HG03565 (cell line): ENCODE data around the gene FBH1.
"Not testable (repeated sequence)": the region's sequence is repeated elsewhere in the genome, so short reads cannot be mapped to it uniquely, and the experiment has no call there.

ENCODE experiments used
- ATAC-seq: cut with Tn5 transposase; IDR thresholded peaks from one replicate; pipeline ENCODE4 v1.9.1; 2021; ENCODE audit warnings: mild to moderate bottlenecking, moderate library complexity; ENCODE audit not compliant: unreplicated experiment

The FBH1 gene

DNA sequence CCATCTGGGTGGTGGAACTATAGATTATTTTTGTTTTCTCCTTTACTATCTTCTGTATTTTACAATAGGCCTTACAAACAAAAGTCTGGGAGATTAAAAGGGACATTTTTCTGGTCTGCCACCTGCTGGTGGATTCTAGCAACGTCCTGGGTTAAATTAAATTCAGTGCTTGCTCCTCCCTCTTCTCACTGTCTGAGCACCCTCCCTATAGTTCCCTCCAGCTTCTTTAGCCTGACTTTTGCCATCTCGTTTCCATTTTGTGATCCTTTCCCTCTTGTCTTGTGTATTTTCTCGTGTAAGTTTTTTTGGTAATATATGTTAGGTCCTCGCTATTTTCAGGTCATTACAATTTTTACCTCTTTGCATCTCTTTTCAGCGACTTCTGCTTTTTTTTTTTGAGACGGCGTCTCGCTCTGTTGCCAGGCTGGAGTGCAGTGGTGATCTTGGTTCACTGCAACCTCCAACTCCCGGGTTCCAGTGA lies 16.5 kb upstream of the FBH1 start:
- ATAC-seq, result peak; percentile 62

DNA sequence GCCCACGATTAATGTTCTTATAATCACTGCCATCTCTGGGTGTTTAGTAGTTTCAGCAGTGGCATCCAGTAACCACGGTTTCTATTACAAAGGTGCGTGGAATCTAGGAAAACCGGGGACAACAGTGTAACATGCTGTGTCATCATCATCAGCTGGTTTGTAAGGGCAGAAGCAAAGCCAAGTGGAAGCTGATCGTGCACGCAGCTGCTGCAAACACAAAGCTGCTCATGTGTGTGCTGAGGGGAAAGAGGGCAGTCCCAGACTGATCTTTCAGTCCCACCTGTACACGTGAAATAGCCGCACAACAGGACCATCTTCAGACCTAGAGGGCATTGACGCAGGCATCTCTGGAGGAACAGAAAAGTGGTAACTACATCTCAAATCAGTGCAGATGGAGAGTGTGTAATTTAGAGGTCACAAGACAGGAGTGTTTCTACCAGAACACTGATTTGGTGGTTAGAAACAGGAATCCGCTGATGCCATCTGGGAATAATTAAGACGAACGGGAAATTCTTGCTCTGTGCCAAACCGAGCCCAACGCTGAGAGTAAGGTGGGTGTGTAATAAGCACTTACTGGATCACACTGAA lies 13.8 kb upstream of the FBH1 start:
- no peak for ATAC-seq

- ATAC-seq, result not testable (repeated sequence)
Measured at GRCh38 chr10:5877041-5877440, 13.0 kb upstream of the FBH1 start.

DNA sequence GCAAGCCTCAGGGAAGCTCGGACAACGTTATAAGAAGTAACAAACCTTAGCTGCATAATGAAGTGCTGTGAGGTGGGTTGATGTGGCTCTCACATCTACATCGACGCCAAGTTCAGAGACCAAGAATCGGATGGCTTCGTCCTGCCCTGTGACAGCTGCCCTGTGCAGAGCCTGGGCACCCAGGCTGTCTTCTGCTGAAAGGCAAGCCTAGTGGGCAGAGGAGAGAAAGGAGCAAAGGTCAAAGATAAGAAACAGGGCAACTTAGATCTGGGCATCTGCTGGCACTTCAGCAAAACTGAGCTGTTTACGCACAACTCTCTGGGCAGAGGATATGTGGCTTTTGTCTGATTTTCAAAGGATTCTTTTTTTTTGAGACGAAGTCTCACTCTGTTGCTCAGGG lies 7.1 kb upstream of the FBH1 start:
- no peak for ATAC-seq

DNA sequence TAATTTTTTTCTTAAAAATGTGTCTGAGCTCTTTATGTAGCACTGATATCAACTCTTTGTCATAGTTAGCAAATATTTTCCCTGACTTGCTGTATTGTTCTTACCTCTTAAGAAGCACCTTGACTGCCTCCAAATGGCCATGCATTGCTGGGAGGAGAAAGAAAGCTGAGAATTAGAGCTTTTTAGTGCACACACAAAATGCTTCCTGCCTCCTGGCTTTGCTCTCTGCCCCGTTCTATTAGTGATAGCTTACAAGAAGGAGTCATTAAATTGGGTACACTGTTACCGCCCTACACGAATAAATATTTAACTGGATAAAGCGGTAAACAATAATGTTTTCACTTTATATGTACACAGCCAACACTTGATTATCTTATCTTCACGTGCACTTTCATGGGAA lies 4.4 kb upstream of the FBH1 start:
- no peak for ATAC-seq

- ATAC-seq, result no peak
Measured at GRCh38 chr10:5887029-5887428, 3.0 kb upstream of the FBH1 start.

DNA sequence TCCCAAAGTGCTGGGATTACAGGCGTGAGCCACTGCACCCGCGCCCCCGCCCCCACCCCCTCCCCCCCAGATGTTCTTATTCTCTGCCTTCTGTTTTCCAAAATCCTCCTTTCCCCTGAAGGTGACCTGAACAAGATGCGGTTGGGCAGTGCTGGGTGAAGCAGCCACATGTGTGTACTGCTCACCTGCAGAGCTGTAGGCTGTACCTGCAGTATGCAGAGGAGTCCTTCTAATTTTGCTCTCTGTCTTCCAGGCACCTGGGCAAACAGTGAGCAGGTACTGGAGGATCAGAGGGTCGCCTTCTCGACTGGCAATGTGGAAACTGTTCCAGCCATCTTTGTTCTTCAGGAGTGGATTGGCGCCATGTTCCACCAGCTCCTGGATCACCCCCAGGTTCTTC lies 2.4 kb upstream of the FBH1 start:
- ATAC-seq, result no peak

DNA sequence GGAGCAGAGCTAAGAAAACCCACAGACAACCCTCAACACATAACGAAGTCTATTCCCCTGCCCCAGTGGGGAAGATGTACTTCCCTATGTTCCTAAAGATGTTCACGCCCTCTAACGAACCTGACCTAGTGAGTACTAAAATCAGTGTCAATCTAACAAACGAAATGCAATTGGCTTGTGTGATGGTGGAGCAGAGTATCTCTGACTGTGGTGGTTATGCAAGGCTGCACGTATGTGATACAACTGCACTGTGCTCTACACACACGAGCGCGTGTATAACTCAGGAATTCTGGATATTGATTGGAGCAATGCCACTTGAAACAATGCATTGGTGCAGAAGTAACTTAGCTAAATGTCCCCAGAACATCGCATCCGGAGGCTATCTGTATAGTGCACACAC lies 1.7 kb upstream of the FBH1 start:
- ATAC-seq, result no peak

DNA sequence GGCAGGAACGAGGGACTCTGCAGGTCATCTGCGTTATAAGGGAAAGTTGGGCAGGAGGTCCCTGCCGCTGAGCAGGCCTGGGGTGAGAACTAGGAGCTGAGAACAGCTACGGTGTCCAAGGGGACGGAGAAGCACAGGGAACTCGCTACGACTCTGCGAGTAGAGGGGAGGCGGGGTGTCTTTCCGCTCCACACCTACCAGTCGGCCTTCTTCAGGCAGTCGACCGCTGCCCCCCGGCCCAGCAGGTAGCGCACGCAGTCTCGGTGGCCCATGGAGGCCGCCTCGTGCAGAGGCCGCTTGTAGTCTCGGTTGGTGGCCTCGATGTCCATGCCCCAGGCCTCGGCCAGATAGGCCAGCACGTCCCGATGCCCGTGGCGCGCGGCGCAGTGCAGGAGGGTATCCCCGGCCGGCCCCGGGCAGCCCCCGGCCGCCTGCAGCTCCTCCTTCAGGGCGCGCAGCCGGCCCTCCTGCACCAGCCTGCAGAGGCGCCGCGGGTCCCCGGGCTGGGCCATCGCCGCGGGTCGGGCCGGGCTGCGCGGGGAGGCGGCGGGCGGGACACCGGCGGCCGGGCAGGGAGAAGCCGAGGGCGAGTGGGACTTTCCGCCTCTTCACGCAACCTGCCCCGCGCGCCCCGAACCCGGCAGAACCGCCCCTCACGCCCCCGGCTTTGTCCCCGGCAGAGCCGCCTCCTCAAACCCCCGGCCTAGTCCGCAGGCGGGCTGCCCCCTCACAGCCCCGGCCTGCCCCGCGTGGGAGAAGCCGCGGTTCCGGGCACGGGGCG lies 1.0 kb upstream of the FBH1 start:
- ATAC-seq, result peak; percentile 2

DNA sequence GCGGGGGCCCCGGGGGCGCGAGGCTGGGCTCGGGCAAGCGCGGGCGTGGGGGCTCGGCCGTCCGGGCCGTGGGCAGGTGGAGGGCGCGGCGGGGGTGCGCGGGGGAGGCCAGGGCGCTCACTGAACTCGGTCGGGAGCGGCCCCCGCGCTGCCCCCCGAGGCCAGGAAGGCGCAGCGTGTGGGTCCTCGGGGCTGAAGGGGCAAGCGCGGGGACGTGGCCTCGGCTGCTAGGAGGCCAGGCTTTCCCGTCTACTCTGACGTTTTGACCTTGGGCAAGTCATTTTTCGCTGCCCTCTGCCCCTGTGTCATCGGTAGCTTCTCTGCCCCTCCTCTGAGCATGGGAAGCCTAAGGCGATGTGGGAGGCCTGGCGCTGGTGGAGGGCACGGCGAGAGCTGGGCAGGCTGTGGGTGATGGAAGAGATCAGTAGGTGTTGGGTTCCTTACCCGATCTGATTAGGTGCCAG lies 441 bp downstream of the FBH1 start:
- no peak for ATAC-seq

DNA sequence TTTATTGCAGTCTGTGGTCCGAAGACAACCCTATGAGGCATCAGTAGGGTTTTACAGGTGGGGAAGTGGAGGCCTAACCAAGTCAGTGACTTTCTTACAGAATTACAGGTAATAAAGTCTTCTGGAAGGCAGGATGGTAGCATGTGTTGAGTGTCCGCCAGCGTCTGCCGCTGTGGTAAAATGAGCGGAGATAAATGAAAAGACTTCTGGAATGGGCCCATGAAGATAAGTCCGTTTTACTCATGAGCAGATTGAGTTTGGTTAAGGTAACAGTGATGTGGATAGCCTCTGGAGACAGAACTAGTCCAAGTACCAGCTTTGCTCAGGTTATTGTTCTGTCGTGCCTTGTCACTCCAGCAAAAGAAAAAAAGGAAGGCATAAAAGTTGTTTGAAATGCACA lies 966 bp downstream of the FBH1 start:
- no peak for ATAC-seq

GRCh38 chr10:5892007-5892406 lies 2.0 kb downstream of the FBH1 start:
- no peak for ATAC-seq

DNA sequence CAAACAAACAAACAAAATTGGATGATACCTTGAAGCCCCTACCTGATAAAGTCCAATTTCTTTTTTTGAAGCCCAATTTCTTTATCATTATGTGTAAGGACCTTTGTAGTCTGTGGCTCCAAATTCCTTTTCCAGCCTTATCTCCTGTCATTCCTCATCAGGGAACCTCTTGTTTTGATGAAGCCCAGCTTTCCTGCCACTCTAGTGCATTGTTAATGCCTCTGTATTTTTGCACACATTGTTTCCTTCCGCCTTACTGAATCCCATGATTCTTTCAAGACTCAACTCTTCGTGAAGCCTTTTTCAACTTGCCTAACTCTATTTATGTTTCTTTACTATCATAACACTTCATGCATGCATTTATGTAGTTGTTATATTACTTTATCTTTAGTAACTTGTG lies 3.3 kb downstream of the FBH1 start:
- ATAC-seq, result no peak

DNA sequence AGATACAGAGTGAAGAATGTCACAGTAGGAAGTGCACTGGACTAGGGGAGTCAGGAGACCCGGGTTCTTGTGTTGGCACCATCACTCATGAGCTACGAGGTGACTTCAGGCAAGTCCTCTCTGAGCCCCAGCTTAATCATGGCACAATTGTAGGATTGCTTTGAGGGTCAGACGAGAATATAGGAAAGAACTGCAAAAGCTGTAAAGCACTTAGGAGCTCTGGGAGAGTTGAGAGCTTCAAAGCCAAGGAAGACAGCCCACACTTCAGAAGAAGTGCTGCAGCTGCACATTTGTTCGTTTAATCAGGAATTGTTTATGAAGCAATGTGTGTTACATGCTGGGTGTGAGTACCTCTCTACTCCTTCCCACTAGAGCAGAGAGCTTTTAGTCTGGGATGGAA lies 4.4 kb downstream of the FBH1 start:
- no peak for ATAC-seq

DNA sequence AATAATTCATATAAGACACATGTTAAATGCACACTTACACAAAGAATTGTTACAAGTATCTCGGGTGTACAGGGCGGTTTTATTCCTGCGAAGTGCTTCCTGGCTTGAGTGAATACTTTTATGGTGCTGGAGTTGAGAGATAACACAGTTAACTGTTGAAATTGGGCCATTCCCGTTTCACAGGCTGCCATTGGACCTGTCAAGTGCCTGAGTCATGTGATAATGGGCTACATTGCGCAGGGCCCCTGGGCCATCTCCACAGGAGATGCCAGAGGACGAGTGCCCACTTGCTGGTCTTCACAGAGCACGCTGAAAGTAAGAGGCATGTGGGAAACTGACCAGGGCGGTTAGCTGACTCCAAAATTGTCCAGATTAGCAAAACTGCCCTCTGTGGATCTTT lies 4.8 kb downstream of the FBH1 start:
- no peak for ATAC-seq

- ATAC-seq, result no peak
Measured at GRCh38 chr10:5895365-5895764, 5.3 kb downstream of the FBH1 start.

DNA sequence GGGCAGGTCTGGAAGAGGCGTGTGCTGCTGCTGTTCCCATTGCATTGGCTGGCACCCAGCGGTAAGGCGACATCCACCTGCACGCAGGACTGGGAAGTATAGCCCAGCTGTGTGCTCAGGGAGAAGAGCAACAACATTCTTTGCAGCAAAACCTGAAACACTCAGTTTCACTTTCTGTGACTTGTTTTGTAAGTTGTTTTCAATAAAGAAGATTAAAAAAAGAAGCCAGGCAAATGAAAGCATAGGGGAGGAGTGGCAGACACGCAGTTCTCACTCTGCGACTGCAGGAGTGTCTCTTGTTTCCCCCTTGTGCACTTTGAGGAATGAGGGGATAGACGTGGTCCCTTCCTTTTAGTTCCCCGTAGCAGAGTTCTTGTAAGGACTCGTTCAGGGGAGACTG lies 5.8 kb downstream of the FBH1 start:
- peak; percentile 70 for ATAC-seq

- no peak for ATAC-seq
Measured at GRCh38 chr10:5896208-5897052, 6.4 kb downstream of the FBH1 start.

DNA sequence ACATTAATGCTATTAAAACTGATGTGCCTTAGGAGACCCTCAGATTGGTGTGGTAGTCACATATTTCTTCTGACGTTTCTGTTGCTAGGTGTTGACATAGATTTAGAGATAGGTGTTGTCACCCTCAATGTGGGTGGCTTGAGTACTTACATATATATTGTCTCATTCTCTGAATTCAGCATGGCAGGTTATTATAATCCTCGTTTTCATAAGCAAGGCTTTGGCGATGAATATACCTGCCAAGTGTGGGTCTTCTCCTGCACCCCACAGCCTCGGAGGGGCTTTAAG lies 7.0 kb downstream of the FBH1 start:
- no peak for ATAC-seq

DNA sequence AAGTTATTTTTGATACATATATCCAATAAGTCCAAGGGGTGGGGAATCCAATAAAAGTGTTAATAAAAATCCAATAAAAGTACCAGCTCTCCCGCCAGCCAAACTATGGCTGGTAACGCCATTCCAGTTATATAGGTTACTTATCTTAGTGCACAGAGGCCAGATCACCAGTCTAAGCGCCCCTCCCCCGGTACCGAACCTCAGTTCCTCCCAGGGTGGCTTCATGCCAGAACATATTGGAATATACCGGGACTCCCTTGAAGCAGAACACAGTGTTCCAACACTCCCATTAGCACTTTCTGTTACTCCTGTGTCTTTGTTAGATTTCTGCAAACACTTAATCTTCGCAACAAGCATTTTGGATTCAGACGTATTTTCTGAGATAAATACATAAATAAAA lies 7.5 kb downstream of the FBH1 start:
- ATAC-seq, result no peak

- no peak for ATAC-seq
Measured at GRCh38 chr10:5898163-5898562, 8.1 kb downstream of the FBH1 start.

DNA sequence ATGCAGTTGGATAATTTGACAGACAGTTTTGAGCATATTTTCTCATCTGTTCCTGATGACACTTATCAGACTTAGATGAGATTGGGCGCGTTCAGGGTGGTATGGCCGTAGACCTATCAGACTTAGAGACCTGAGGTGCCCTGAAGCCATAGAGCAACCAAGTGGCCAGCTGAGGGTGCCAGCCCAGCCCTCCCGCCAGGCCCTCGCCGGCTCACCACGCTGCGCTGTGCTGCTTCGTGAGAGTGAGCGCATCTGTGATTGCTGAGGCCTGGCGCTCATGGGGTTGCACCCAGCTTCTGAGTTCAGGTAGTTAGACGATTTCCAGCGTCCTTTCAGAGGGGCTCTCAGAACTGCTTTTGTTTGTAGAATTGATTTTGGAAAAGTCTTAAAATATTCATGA lies 10.2 kb downstream of the FBH1 start:
- no peak for ATAC-seq
